Testis (tissue), 3 donors: ENCODE data around the gene WDR37. TPM values are rescaled to one million over a fixed set of nuclear protein-coding genes. Genes with fewer than 3 reads are reported as not detected.
"Not testable (repeated sequence)": the region's sequence is repeated elsewhere in the genome, so short reads cannot be mapped to it uniquely, and the experiment has no call there.

ENCODE experiments used
- DNase-seq: peaks from one replicate; pipeline ENCODE4 v3.0.0-alpha.2; 2019
- H3K27ac ChIP-seq, 2 donors: fragments of 200-600 bp; sonication (generic); one replicate each; pipeline ENCODE4 v1.5.1; 2019
- H3K27me3 ChIP-seq: fragments of 200-600 bp; sonication (generic); one replicate; pipeline ENCODE4 v1.5.1; 2019
- H3K36me3 ChIP-seq: fragments of 200-600 bp; sonication (generic); one replicate; pipeline ENCODE4 v1.5.1; 2017; ENCODE audit warnings: low read depth; ENCODE audit errors: missing control alignments
- H3K4me1 ChIP-seq: fragments of 200-600 bp; sonication (generic); one replicate; pipeline ENCODE4 v1.5.1; 2019
- H3K4me3 ChIP-seq, 2 donors: fragments of 200-600 bp; sonication (generic); one replicate each; pipeline ENCODE4 v1.5.1; 2017 to 2019
- H3K9me3 ChIP-seq: fragments of 200-600 bp; sonication (generic); one replicate; pipeline ENCODE4 v1.5.1; 2017
- CTCF ChIP-seq, 3 experiments: fragments of 450-650 bp in 2 of 3; fragments of 200-600 bp in 1 of 3; sonication (generic) in 1 of 3; IDR thresholded peaks; one replicate each; pipeline ENCODE4 v1.5.1; 2016 to 2019; ENCODE audit warnings: antibody characterized with exemption in 3 of 3, mild to moderate bottlenecking in 2 of 3, moderate library complexity in 1 of 3
- POLR2A ChIP-seq: fragments of 450-650 bp; IDR thresholded peaks from one replicate; pipeline ENCODE4 v1.6.1; 2017; ENCODE audit warnings: antibody characterized with exemption, mild to moderate bottlenecking, moderate library complexity
- WGBS, 2 donors: methylation state at CpG; one replicate each; pipeline ENCODE4 v1.1.5; 2018; 5-methylcytosine and 5-hydroxymethylcytosine counted together
- intact Hi-C: fragments of 100-400 bp; cut with DNase I; formaldehyde crosslinking; loops from one replicate; pipeline ENCODE4 v1.15.1; 2023; ENCODE audit warnings: low total_unique reads
- polyA plus RNA-seq: library from polyadenylated mRNA; stranded (reverse); fragments of 350-450 nt; fragmentation: Illumina TruSeq; extraction: RNeasy Lipid Tissue Mini Kit (QIAGEN cat#74804); gene quantifications from one replicate; pipeline ENCODE4 v1.2.3, GENCODE V29; 2014; ENCODE audit warnings: low read depth, low replicate concordance; ENCODE audit not compliant: insufficient read depth
- total RNA-seq, 2 donors: library from RNA; depleted of rRNA; stranded (reverse); fragments of >200 nt; gene quantifications; one replicate each; pipeline ENCODE4 v1.2.3, GENCODE V29; 2016

WDR37 gene
- total and polyA plus RNA-seq, 3 donors from 2014 or later: 29.3 to 46.9 (median 40.2) TPM

- no peaks in the 10 kb centered on the region for H3K4me1 ChIP-seq
- no peak for TF ChIP-seq CTCF (IDR thresholded peaks at IDR 0.05)
- H3K27me3 ChIP-seq: no peaks in the 10 kb centered on the region
- no peak for DNase-seq
- H3K27ac ChIP-seq: no peak overlapping the region
- 32 to 41% methylated on average over 7 of the region's 7 CpGs for WGBS, 2 donors
- H3K4me3 ChIP-seq: no peak overlapping the region
- no peaks in the 10 kb centered on the region for H3K36me3 ChIP-seq
- intact Hi-C loops: no loop called here
- H3K9me3 ChIP-seq: no peaks in the 10 kb centered on the region
Measured at GRCh38 chr10:1058017-1058416, 1.8 kb downstream of the WDR37 start.

- 95 to 98% methylated on average over 8 of the region's 8 CpGs for WGBS, 2 donors
- DNase-seq: no peak
- Histone ChIP-seq H3K27ac (no peak overlapping the region), H3K27me3 (no peaks in the 10 kb centered on the region), H3K9me3 (no peaks in the 10 kb centered on the region), H3K36me3 (no peaks in the 10 kb centered on the region), H3K4me1 (no peaks in the 10 kb centered on the region), H3K4me3 (no peak overlapping the region)
- intact Hi-C loops: no loop called here
- no peak for TF ChIP-seq POLR2A
- TF ChIP-seq CTCF (IDR thresholded peaks at IDR 0.05): no peak
Measured at GRCh38 chr10:1059902-1060301, 3.7 kb downstream of the WDR37 start.

- no peak for DNase-seq
- intact Hi-C loops: no loop called here
- 83 to 87% methylated on average over 7 of the region's 7 CpGs for WGBS, 2 donors
- no peak for TF ChIP-seq POLR2A
- TF ChIP-seq CTCF (IDR thresholded peaks at IDR 0.05): no peak
- no peaks in the 10 kb centered on the region for H3K9me3 ChIP-seq
- H3K27ac ChIP-seq: no peak overlapping the region
- no peaks in the 10 kb centered on the region for H3K27me3 ChIP-seq
- no peak overlapping the region for H3K4me3 ChIP-seq
- H3K4me1 ChIP-seq: no peaks in the 10 kb centered on the region
- H3K36me3 ChIP-seq: no peaks in the 10 kb centered on the region
Measured at GRCh38 chr10:1061930-1062774, 6.0 kb downstream of the WDR37 start.

- Histone ChIP-seq H3K27ac (no peak overlapping the region), H3K4me1 (no peaks in the 10 kb centered on the region), H3K9me3 (no peaks in the 10 kb centered on the region), H3K27me3 (no peaks in the 10 kb centered on the region), H3K4me3 (no peak overlapping the region), H3K36me3 (no peaks in the 10 kb centered on the region)
- TF ChIP-seq CTCF (IDR thresholded peaks at IDR 0.05) (no peak), POLR2A (no peak)
- intact Hi-C loops: no loop called here
- 84 to 85% methylated on average over 5 to 7 of the region's 7 CpGs for WGBS, 2 donors
- DNase-seq: no peak
Measured at GRCh38 chr10:1063232-1063865, 7.2 kb downstream of the WDR37 start.

GRCh38 chr10:1064964-1065247 is 8.7 kb downstream of the WDR37 start:
- Histone ChIP-seq H3K4me1 (no peaks in the 10 kb centered on the region), H3K4me3 (no peak overlapping the region), H3K27ac (no peak overlapping the region), H3K9me3 (no peaks in the 10 kb centered on the region), H3K36me3 (no peaks in the 10 kb centered on the region), H3K27me3 (no peaks in the 10 kb centered on the region)
- intact Hi-C loops: no loop called here
- no peak for TF ChIP-seq POLR2A
- TF ChIP-seq CTCF (IDR thresholded peaks at IDR 0.05): no peak
- 92% methylated on average over 4 of the region's 4 CpGs for WGBS, 2 donors
- DNase-seq: no peak

- H3K27me3 ChIP-seq, H3K9me3 ChIP-seq, H3K4me1 ChIP-seq, H3K4me3 ChIP-seq, H3K36me3 ChIP-seq, intact Hi-C loops, H3K27ac ChIP-seq, DNase-seq: not testable (repeated sequence)
- 78 to 83% methylated on average over 8 of the region's 8 CpGs for WGBS, 2 donors
Measured at GRCh38 chr10:1066734-1067133, 10.5 kb downstream of the WDR37 start.
